ENCODE measurements around the gene SPTBN1.

SPTBN1 gene

DNA sequence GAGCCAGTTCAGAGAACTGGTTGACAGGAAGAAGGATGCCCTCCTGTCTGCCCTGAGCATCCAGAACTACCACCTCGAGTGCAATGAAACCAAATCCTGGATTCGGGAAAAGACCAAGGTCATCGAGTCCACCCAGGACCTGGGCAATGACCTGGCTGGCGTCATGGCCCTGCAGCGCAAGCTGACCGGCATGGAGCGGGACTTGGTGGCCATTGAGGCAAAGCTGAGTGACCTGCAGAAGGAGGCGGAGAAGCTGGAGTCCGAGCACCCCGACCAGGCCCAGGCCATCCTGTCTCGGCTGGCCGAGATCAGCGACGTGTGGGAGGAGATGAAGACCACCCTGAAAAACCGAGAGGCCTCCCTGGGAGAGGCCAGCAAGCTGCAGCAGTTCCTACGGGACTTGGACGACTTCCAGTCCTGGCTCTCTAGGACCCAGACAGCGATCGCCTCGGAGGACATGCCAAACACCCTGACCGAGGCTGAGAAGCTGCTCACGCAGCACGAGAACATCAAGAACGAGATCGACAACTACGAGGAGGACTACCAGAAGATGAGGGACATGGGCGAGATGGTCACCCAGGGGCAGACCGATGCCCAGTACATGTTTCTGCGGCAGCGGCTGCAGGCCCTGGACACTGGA lies 174.9 kb downstream of the SPTBN1 start:
- no peak for DNase-seq (ENCODE audit: low read depth in 2 of 2)

- no peak for DNase-seq (ENCODE audit: low read depth in 2 of 2)
Observed at GRCh38 chr2:54631755-54632154, 175.6 kb downstream of the SPTBN1 start.

GRCh38 chr2:54632733-54633692 lies 176.9 kb downstream of the SPTBN1 start:
- no peak for DNase-seq (ENCODE audit: low read depth in 2 of 2)

GRCh38 chr2:54634021-54634420 lies 177.9 kb downstream of the SPTBN1 start:
- DNase-seq (ENCODE audit: low read depth in 2 of 2) = no peak

GRCh38 chr2:54634564-54635511 lies 178.7 kb downstream of the SPTBN1 start:
- DNase-seq (ENCODE audit: low read depth in 2 of 2) = no peak

DNA sequence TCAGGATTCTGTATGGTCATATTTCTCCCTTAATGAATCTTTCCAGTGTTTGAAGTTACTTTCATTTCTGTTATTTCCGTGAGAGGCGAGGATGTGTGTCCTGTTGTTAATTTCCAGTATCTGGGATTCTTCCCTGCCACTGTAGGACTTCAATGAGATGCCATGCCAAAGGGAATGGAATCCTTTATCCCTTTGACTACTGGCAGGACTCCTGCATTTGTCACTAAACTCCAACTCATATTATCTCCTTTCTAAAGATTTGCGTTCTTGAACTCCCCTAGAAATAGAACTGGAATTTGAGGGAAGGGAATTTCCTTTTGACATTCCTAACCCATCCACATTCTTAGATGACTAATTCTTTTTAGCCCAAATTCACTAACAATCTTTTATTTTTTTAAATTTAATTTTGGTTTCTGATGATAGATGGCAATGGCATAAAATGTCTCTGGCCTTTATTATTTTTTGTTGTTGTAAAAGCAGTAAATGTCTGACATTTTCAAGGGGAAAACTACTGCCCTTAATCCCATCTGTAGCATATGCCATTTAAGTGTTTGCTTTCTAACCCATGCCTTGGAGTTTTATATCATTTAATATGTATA lies 179.5 kb downstream of the SPTBN1 start:
- DNase-seq (ENCODE audit: low read depth in 2 of 2) = no peak

DNA sequence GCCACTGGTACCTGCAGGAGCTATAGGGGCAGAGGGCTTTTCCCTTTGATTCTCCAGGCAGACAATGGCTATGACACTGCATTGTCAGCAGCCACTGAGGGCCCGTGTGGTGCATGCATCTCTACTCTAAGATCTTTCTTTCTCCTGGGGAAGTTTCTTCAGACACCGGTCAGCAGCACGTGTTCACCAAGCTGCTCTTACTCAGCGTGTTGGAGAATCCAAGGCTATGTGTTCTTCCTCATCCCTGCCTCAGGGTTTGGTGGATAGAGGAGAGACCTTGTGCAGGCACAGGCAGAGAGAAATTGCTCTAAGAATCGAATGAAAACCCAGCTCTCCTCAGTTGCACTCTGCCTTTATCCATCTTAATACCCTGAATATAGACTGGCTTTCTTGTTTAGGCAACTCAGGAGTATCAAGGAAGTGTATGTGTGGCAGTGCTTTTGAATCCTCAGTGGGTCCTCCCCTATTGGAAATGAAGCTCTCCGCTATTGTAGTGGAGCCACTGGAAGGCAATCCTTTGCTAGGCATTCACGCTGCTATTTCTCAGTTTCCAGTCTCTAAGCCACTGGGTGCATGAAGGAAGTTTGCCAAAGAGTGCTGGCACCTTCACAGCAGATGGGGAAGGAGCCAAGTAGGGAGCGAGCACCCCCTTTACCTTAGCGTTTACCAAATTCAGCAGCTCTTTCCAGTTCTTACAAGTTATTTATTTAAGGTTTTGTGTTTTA lies 180.4 kb downstream of the SPTBN1 start:
- no peak for DNase-seq (ENCODE audit: low read depth in 2 of 2)

DNA sequence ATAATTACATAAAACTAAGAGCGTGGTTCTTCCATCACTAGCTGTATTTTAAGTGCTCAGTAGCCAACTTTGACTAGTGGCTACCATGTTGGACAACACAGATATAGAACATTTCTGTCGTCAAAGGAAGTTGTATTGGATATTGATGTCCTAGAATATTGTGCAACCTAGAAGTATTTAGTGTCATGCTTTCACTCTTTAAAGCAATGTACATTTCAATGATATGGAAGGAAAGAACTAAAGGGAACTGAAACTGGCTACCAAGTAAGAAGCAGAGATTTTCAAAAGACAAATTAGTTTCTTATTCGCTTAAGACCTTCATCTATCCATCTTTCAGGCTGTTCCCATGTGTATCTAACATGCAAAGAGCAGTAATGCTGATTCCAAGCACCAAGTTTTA lies 182.0 kb downstream of the SPTBN1 start:
- no peak for DNase-seq (ENCODE audit: low read depth in 2 of 2)

DNA sequence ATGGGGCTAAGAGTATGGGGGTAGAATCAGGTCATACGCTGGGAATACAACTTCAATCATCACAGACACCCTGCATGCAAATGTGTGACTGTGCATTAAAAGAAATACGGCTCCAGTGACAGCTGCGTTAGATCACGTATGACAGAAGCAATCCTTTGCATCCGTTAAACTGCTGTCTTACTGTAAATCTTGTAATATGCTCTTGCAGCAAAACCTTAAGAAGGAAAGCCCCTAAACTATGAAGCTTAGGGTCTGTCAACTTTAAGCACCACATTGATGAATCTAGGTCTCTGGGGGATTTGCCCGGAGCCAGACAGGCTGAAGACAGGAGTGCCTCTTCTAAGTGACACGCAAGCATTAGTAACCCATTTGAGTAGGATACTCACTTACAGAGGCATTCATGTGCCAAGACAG lies 182.7 kb downstream of the SPTBN1 start:
- no peak for DNase-seq (ENCODE audit: low read depth in 2 of 2)

GRCh38 chr2:54639609-54640008 lies 183.5 kb downstream of the SPTBN1 start:
- no peak for DNase-seq (ENCODE audit: low read depth in 2 of 2)

DNA sequence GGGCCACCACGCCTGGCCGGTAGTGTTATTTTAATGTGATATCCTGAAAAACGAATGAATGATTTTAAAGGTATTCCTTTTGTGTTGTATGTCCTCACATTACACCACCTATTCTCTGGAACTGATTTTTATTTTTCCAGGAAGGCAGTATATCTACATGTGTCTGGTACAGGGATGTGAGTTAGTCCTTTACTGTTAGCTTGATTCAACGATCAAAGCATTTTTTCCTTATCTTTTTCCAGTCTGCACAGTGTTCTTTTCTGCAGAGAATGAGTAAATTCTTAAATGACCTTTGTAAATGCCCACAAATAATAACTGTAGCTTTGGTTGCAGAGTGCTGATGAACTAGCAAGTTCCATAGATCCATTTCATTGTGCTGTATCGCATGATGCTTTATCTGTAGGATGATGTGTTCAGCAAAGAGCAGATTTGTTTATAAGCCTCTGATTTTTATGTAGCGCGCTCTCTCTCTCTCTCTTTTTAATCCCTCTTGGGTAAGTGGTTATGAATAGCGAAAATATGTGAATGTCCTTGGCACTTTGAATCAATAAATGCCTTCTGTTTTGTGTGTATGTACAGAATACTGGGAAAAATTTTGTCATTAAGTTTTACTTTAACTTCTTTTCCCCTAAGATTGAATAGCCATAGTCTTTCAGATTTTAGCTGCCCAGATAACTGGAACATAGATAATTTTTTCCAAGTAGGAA lies 184.9 kb downstream of the SPTBN1 start:
- no peak for DNase-seq (ENCODE audit: low read depth in 2 of 2)

GRCh38 chr2:54641988-54642387 lies 185.9 kb downstream of the SPTBN1 start:
- no peak for DNase-seq (ENCODE audit: low read depth in 2 of 2)

GRCh38 chr2:54642677-54643430 lies 186.7 kb downstream of the SPTBN1 start:
- no peak for DNase-seq (ENCODE audit: low read depth in 2 of 2)

DNA sequence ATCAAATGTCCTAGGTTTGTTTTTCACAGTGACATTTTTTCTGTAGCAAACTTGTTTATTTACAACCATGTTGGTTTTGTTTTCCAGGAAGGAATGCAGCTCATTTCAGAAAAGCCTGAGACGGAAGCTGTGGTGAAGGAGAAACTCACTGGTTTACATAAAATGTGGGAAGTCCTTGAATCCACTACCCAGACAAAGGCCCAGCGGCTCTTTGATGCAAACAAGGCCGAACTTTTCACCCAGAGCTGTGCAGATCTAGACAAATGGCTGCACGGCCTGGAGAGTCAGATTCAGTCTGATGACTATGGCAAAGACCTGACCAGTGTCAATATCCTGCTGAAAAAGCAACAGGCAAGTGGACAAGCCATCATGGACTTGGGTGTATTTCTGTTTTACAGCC lies 188.1 kb downstream of the SPTBN1 start:
- no peak for DNase-seq (ENCODE audit: low read depth in 2 of 2)

- no peak for DNase-seq (ENCODE audit: low read depth in 2 of 2)
Observed at GRCh38 chr2:54646170-54646927, 190.2 kb downstream of the SPTBN1 start.

GRCh38 chr2:54648256-54648655 lies 192.1 kb downstream of the SPTBN1 start:
- no peak for DNase-seq (ENCODE audit: low read depth in 2 of 2)

GRCh38 chr2:54649191-54649590 lies 193.1 kb downstream of the SPTBN1 start:
- no peak for DNase-seq (ENCODE audit: low read depth in 2 of 2)

DNA sequence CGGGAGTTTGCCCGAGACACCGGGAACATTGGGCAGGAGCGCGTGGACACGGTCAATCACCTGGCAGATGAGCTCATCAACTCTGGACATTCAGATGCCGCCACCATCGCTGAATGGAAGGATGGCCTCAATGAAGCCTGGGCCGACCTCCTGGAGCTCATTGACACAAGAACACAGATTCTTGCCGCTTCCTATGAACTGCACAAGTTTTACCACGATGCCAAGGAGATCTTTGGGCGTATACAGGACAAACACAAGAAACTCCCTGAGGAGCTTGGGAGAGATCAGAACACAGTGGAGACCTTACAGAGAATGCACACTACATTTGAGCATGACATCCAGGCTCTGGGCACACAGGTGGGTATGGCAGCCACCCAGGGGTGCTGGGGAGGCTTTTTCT lies 193.5 kb downstream of the SPTBN1 start:
- no peak for DNase-seq (ENCODE audit: low read depth in 2 of 2)

DNA sequence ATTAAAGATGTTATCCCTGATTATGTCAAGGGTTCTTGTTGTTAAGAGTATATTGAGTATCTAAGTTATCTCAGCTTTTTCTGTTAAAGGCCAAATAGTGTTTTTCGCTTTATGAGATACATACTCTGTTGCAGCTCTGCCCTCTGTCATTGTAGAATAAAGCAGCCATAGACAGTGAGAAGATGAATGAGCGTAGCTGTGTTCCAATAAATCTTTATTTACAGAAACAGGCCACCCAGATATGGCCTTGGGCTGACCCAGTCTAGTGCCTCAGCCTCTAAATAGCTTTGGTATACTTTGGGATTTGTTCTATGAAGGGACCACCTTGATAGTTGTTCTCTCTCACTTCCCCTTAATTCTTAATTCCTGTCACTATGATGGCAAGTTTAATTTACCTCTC lies 194.5 kb downstream of the SPTBN1 start:
- no peak for DNase-seq (ENCODE audit: low read depth in 2 of 2)
